HL-60/S4 treated with retinoic acid at 250 ng/mL for 4 days and 3 days (cell line): ENCODE results near the gene LUC7L.
"Not testable (repeated sequence)": the region's sequence is repeated elsewhere in the genome, so short reads cannot be mapped to it uniquely, and the experiment has no call there.

Source experiments
- in situ Hi-C: fragments of 300-500 bp; cut with MboI; formaldehyde crosslinking; loops from 2 replicates; pipeline ENCODE4 v1.7.0; 2022; ENCODE audit warnings: low sequenced_read_pairs

The LUC7L gene

GRCh38 chr16:263944-264343 lies 34.7 kb upstream of the LUC7L start:
- in situ Hi-C loops = no loop called here

DNA sequence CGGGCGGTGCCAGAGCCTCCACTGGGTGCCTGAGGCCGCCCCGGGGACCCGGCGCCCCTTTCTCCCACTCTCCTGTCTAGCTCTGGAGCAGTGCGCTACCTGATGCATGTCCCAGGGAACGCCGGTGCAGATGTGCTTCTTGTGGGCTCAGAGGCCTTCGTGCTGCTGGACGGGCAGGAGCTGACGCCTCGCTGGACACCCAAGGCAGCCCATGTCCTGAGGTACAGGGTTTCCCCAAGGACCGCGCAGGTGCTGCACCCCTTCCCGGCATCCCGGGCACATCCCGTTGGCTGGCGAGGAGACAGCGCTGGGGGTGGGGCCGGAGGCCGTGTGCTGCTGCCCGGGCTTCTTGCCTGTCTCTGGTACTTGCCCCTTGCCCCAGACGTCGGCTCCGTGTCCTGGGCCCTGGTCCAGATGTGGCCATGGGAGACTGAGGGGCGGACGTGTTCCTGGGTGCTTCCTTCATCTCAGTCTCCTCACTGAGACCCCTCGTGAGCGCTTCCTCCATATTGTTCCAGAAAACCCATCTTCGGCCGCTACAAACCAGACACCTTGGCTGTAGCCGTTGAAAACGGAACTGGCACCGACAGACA lies 34.0 kb upstream of the LUC7L start:
- in situ Hi-C loops = no loop called here

GRCh38 chr16:262121-262745 lies 33.0 kb upstream of the LUC7L start:
- in situ Hi-C loops = no loop called here

DNA sequence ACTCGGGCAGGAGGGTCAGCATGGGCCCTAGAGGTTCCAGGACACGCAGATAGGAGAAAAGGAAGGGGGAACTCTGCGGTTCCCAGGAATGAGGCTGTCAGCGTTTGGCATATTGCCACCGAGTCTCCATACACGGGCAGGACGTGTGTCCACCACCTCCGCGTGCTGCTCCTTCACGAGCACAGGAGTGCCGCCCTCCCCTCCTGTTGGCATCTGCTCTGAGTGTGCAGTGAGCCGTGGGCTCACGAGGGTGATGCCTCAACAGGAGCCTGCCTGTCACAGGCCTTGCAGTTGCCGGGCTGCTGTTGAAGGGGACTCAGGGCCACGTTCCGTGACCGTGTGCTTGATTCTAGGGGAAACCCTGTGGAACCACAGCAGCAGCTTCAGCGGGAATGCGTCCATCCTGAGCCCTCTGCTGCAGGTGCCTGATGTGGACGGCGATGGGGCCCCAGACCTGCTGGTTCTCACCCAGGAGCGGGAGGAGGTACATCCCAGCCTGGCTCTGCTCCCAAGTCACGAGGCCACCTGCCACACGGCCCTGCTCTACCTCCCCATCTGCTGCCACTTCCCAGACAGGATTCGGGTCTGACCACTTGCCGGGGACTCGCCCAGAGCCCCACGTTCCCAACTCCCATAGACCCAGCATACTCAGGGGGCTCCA lies 31.9 kb upstream of the LUC7L start:
- in situ Hi-C loops = no loop called here

DNA sequence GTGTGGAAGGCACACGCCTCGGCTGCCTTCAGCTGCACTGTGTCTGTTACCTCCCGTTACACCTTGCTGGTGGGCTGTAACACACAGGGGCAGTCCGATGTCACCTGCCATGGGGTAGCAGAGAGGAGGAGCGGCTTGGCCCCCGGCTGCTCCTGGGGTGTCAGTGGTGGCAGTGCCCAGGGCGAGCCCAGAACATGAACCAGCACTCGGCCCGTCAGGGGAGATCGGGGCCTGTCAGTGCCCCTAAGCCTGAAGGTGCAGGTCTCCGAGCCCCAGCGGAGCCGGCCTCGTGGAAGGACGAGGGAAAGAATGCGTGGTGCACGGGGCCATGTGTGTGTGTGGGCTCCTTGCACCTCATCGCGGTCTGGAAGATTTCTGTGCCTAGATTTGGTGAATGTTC lies 31.1 kb upstream of the LUC7L start:
- in situ Hi-C loops = no loop called here

GRCh38 chr16:259814-260253 lies 30.6 kb upstream of the LUC7L start:
- in situ Hi-C loops = no loop called here

DNA sequence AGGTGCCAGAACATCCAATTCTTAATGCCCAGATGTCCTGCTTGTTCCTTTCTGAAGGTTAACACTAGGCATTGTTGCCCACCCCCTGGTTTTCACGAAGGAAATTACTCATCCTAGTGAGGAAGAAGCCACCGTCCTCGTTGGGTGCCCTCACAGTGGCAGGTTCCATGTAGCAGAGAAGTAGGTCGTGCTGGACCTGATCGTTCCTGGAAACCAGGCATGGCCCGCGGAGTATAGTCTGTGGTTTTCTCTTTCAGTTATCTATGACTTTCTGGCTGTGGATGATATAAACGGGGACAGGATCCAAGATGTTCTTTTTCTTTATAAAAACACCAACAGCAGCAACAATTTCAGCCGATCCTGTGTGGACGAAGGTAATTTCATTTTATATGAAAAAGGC lies 30.0 kb upstream of the LUC7L start:
- in situ Hi-C loops = no loop called here

GRCh38 chr16:258091-258490 lies 28.8 kb upstream of the LUC7L start:
- in situ Hi-C loops = not testable (repeated sequence)

GRCh38 chr16:255183-255582 lies 25.9 kb upstream of the LUC7L start:
- in situ Hi-C loops = no loop called here

DNA sequence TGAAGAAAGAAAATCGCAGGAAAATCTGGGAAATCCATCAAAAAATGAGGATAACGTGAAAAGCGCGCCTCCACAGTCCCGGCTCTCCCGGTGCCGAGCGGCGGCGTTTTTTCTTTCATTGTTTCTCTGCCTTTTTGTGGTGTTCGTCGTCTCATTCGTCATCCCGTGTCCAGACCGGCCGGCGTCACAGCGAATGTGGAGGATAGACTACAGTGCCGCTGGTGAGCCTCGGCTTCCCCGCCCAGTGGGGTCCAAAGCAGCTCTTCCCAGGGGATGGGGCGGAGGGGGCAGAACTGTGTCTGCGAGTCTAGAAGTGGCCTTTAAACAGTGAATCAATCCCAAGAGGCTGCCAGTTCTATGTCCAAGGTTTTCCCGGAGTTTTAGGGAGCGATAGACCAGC lies 25.2 kb upstream of the LUC7L start:
- in situ Hi-C loops = no loop called here

- in situ Hi-C loops = no loop called here
Observed at GRCh38 chr16:253833-254232, 24.6 kb upstream of the LUC7L start.

DNA sequence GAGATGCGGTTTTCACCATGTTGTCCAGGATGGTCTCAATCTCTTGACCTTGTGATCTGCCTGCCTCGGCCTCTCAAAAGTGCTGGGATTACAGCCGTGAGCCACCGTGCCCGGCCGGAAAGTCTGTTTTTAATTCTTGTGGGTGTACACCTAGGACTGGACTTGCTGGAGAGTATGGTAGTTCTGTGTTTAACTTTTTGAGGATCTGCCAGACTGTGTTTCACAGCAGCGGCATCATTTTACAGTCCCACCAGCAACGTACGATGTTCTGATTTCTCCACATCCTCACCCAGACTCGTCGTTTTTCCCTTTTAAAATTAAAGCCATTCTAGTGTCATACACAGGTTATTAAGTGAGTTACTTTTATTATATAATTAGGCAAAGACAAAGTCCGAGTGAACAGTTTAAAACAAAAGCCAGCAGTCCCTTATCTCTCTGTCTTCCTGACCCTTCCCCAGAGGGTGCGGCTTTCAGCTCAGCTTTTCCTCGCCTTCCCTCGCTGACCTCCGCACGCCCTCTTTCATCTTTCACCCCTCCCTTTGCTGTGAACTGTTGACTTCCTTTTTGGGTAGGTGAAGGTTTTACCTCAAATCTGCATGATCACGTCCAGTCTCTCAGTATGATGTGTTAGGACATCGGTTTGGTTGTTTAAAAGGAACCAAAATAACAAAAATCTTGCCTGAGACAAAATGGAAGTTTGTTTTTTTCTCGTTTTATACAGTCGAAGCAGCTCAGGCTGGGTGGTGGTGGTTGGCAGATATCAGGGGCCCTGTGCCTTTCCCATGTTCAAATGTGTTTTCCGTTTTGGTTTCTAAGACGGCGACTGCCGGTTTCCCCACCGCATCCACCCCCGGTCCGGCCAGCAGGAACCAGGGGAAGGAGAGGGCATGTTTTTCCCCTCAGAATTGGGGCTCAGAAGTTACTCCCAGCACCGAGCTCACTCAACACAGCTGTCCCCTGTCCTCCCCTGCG lies 23.4 kb upstream of the LUC7L start:
- in situ Hi-C loops = no loop called here

GRCh38 chr16:249431-249830 lies 20.2 kb upstream of the LUC7L start:
- in situ Hi-C loops = no loop called here

DNA sequence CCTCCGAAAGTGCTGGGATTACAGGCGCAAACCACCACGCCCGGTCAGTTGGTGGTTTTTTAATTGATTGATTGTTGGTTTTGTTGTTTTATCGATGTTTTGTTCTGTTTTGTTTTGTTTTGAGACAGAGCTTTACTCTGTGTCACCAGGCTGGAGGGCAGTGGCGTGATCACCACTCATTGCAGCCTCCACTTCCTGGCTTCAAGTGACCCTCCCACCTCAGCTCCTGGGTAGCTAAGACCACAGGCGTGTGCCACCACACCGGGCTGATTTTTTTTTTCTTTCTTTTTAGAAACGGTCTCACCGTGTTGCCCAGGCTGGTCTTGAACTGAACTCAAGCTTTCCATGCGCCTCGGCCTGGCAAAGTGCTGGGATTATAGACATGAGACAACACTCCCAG lies 17.8 kb upstream of the LUC7L start:
- in situ Hi-C loops = no loop called here

DNA sequence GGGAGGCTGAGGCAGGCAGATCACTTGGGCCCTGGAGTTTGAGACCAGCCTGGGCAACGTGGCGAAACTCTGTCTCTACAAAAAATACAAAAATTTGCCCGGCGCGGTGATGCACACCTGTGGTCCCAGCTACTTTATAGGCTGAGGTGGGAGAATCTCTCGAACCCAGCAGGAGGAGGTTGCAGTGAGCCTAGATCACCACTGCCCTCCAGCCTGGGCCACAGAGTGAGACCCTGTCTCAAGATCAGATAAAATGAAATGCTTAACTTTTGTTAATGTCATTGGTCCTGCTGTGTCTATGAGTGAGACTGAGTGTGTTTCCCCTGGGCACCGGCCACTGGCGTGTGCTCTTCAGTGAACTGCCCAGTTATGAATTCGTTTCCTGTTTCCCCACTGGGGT lies 15.9 kb upstream of the LUC7L start:
- in situ Hi-C loops = no loop called here

- in situ Hi-C loops = no loop called here
Observed at GRCh38 chr16:243348-243747, 14.1 kb upstream of the LUC7L start.

GRCh38 chr16:242281-242680 lies 13.0 kb upstream of the LUC7L start:
- in situ Hi-C loops = no loop called here

DNA sequence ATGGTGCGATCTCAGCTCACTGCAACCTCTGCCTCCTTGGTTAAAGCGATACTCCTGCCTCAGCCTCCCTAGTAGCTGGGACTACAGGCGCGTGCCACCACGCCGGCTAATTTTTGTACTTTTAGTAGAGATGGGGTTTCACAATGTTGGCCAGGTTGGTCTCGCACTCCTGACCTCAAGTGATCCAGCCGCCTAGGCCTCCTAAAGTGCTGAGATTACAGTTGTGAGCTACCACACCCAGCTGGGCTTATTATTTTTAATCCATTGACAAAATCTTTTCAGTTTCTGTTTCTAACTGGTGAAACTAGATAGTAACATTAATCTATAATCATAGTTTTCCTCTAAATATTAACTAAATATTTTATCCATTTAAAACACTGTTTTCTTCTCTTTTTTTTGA lies 11.3 kb upstream of the LUC7L start:
- in situ Hi-C loops = no loop called here

DNA sequence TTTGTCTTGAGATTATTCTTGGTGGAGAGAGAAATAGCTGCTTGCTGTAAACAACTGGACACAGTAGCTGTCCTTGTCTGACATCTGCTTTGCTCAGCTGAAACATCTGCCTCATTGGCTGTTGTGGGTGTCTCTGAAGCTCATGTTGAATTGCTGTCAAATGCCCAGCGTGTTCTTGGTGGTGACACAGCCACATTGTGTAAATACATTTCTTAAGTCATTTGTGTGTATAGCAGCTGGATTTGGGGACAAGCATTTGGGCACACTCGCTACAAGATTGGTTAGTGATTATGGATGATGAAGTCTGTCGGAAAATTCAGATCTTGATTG lies 10.7 kb upstream of the LUC7L start:
- in situ Hi-C loops = no loop called here

DNA sequence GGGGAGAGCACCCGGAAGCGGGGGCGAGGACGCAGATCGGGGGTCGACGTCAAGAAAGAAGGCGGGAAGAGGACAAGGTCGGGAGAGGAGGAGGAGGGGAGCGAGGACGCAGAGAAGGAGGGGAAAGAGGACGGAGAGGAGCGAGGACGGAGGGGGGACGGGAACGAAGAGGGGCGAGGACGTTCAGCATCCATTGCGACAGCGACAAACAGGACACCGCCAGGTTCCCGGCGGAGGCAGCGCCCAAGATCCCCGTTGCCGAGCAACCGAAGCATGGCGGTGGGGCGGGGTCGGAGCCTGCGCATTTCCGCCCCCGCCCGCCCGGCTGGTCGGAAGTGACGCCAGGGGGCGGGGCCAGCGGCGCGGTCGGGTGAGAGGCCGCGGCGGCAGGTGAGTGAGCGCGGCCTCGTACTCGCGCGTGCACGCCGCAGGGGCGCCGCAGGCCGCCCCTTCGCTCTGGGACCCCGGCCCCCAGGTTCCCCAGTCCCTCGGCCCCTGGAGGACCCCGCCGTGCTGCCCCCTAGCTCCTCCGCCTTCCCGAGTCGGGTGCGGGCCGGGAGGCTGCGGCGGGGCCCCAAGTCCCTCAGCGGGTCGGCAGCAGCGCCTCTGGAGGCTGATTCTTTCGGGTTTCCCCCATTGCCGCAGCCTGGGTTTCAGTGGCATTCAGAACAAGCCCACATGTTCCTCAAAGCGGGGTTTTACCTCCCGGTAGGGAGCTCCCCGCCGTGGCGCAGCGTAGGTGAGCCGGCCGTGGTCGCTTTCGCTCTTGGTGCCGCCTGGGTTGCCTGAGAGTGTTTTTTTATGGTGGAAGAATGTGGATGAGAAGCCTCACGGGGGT lies 5.4 kb upstream of the LUC7L start, which contains the start of gene FAM234A:
TSS of gene FAM234A (plus strand) at position 354 of the 838 bp plus-strand sequence. CDS start 19,593 bp downstream, outside the sequence.
- in situ Hi-C loops = no loop called here
